Lower lobe of right lung (tissue), 2 donors: ENCODE measurements around the gene DAB2IP. TPM values are rescaled to one million over a fixed set of nuclear protein-coding genes. Genes with fewer than 3 reads are reported as not detected.

ENCODE experiments used
- ATAC-seq, 2 donors: fragments of 200-7000 bp; cut with Tn5 transposase; one replicate each; pipeline ENCODE4 v1.9.1; 2020 to 2022; ENCODE audit warnings: mild to moderate bottlenecking in 2 of 2, moderate library complexity in 2 of 2
- DNase-seq: peaks from one replicate; pipeline ENCODE4 v3.0.0-alpha.2; 2020
- H3K27ac ChIP-seq: fragments of 200-600 bp; one replicate; pipeline ENCODE4 v1.8.0; 2022
- H3K27me3 ChIP-seq: fragments of 200-600 bp; one replicate; pipeline ENCODE4 v1.8.0; 2022; ENCODE audit warnings: low read depth
- H3K36me3 ChIP-seq: fragments of 200-600 bp; one replicate; pipeline ENCODE4 v1.8.0; 2022; ENCODE audit warnings: mild to moderate bottlenecking
- H3K4me1 ChIP-seq: fragments of 200-600 bp; one replicate; pipeline ENCODE4 v1.8.0; 2022
- H3K4me3 ChIP-seq: fragments of 200-600 bp; one replicate; pipeline ENCODE4 v1.8.0; 2022; ENCODE audit warnings: mild to moderate bottlenecking
- H3K9me3 ChIP-seq: fragments of 200-600 bp; one replicate; pipeline ENCODE4 v1.8.0; 2022
- CTCF ChIP-seq: fragments of 200-600 bp; IDR thresholded peaks from one replicate; pipeline ENCODE4 v1.8.0; 2022; ENCODE audit warnings: antibody characterized with exemption, mild to moderate bottlenecking
- intact Hi-C: fragments of 100-400 bp; cut with DNase I; formaldehyde crosslinking; loops from one replicate; pipeline ENCODE4 v1.11.0; 2022
- total RNA-seq: library from RNA; stranded (reverse); fragmentation: NEBNext Ultra II Directional; extraction: Animal tissue kit (Norgen Biotek cat#: 25700); gene quantifications from one replicate; pipeline ENCODE4 v1.2.1, GENCODE V29; 2021
- donor health status: DM: no; HTN: yes; CAD: no; lungs with severe emphysema.

DAB2IP gene
- total RNA-seq, 1 donor from 2014 or later = 54.1 TPM

GRCh38 chr9:121752929-121753328, 101.5 kb downstream of the DAB2IP start:
- Histone ChIP-seq H3K4me1 (peaks cover 86% of the 10 kb centered on the region), H3K4me3 (no peak overlapping the region), H3K9me3 (no peaks in the 10 kb centered on the region), H3K27ac (peak overlapping the region; percentile 60), H3K27me3 (no peaks in the 10 kb centered on the region), H3K36me3 (peaks cover 10% of the 10 kb centered on the region)
- intact Hi-C loops = no loop called here
- DNase-seq (no peak), ATAC-seq (no peak)
- no peak for TF ChIP-seq CTCF

- H3K27ac ChIP-seq = peak overlapping the region; percentile 60
- intact Hi-C loops = no loop called here
- TF ChIP-seq CTCF = no peak
- ATAC-seq (peak; percentile 24 to 30), DNase-seq (no peak)
- peaks cover 20% of the 10 kb centered on the region for H3K36me3 ChIP-seq
- no peaks in the 10 kb centered on the region for H3K9me3 ChIP-seq
- peaks cover 75% of the 10 kb centered on the region for H3K4me1 ChIP-seq
- H3K27me3 ChIP-seq = no peaks in the 10 kb centered on the region
- H3K4me3 ChIP-seq = no peak overlapping the region
Observed at GRCh38 chr9:121753802-121754654, 102.6 kb downstream of the DAB2IP start.

- Histone ChIP-seq H3K9me3 (no peaks in the 10 kb centered on the region), H3K27ac (peak overlapping the region; percentile 60), H3K4me1 (peaks cover 69% of the 10 kb centered on the region), H3K36me3 (peaks cover 28% of the 10 kb centered on the region), H3K4me3 (no peak overlapping the region), H3K27me3 (no peaks in the 10 kb centered on the region)
- ATAC-seq (no peak), DNase-seq (no peak)
- intact Hi-C loops = no loop called here
- no peak for TF ChIP-seq CTCF
Observed at GRCh38 chr9:121754655-121755436, 103.4 kb downstream of the DAB2IP start.

DNA sequence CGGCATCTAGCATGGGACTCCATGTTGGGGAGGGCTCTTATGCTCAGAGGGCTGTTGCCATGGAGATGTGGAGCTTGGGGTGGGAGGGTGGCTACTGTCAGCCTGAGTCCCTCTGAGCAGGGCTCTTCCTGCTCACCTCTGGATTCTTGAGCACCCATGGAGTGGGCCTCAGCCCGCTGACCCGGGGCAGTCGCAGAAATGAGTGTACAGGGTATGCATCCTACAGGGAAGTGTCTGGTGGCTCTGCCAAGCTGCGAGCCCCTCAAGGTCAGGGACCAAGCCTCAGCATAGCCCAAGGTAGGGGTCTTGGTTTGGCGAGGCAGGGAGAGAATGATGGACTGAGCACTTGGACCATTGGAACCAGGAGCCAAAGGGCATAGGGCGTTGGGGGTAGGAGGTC, 104.1 kb downstream of the DAB2IP start:
- no peak overlapping the region for H3K4me3 ChIP-seq
- no peak for DNase-seq
- no peak for TF ChIP-seq CTCF
- peak overlapping the region; percentile 60 for H3K27ac ChIP-seq
- intact Hi-C loops = no loop called here
- no peaks in the 10 kb centered on the region for H3K27me3 ChIP-seq
- H3K36me3 ChIP-seq = peaks cover 36% of the 10 kb centered on the region
- peaks cover 63% of the 10 kb centered on the region for H3K4me1 ChIP-seq
- H3K9me3 ChIP-seq = no peaks in the 10 kb centered on the region
- ATAC-seq = no peak

- Histone ChIP-seq H3K27ac (no peak overlapping the region), H3K4me1 (peaks cover 53% of the 10 kb centered on the region), H3K27me3 (no peaks in the 10 kb centered on the region), H3K36me3 (peaks cover 47% of the 10 kb centered on the region), H3K9me3 (no peaks in the 10 kb centered on the region), H3K4me3 (no peak overlapping the region)
- ATAC-seq (no peak), DNase-seq (no peak)
- TF ChIP-seq CTCF = no peak
- intact Hi-C loops = no loop called here
Observed at GRCh38 chr9:121756474-121757280, 105.2 kb downstream of the DAB2IP start.
